Ishikawa (cell line): ENCODE data around the gene GJA3.

Experiments used
- EP300 ChIP-seq: IDR thresholded peaks from 2 replicates; pipeline ENCODE4 v1.6.1; 2012; ENCODE audit warnings: borderline replicate concordance
- NFIC ChIP-seq: IDR thresholded peaks from 2 replicates; pipeline ENCODE4 v1.6.1; 2012
- TEAD4 ChIP-seq: IDR thresholded peaks from 2 replicates; pipeline ENCODE4 v1.6.1; 2012
- USF1 ChIP-seq: IDR thresholded peaks from 2 replicates; pipeline ENCODE4 v1.6.1; 2012

- TF ChIP-seq USF1 (no peak), EP300 (no peak), TEAD4 (no peak), NFIC (no peak)
These were observed 28.1 kb upstream of the GJA3 start for GRCh38 chr13:20188667-20189553.
